HL-60 (cell line): Measurements from ENCODE around the gene GLIS1.

Experiments
- DNase-seq, 2 experiments: peaks; one replicate each; pipeline ENCODE4 v3.0.0-alpha.2; 2010 to 2020; ENCODE audit warnings: low read depth in 1 of 2, low spot score in 1 of 2
- H3K27ac ChIP-seq: fragments of 250-450 bp; sonication (Bioruptor Pico); replicated peaks from 2 replicates; pipeline ENCODE4 v1.5.1; 2020; ENCODE audit warnings: mild to moderate bottlenecking, moderate library complexity
- H3K27me3 ChIP-seq: fragments of 250-450 bp; sonication (Bioruptor Pico); 2 replicates; pipeline ENCODE4 v1.5.1; 2021; ENCODE audit warnings: mild to moderate bottlenecking, moderate library complexity; ENCODE audit not compliant: insufficient read depth, poor library complexity, severe bottlenecking
- H3K4me3 ChIP-seq: replicated peaks from 2 replicates; pipeline ENCODE4 v1.5.1; 2011; ENCODE audit warnings: mild to moderate bottlenecking, control low read depth, low read length; ENCODE audit not compliant: insufficient read depth
- GABPA ChIP-seq: IDR thresholded peaks from 2 replicates; pipeline ENCODE4 v1.6.1; 2012; ENCODE audit warnings: low read depth
- POLR2AphosphoS5 ChIP-seq: IDR thresholded peaks from 2 replicates; pipeline ENCODE4 v1.6.1; 2012; ENCODE audit warnings: low read depth
- SPI1 ChIP-seq: IDR thresholded peaks from 2 replicates; pipeline ENCODE4 v1.6.1; 2012; ENCODE audit warnings: low read depth, mild to moderate bottlenecking, borderline replicate concordance
- TF ChIP-seq, protein P1 (sequence below): IDR thresholded peaks from 2 replicates; pipeline ENCODE4 v1.6.1; 2012; ENCODE audit warnings: low read depth; ENCODE audit not compliant: insufficient replicate concordance
- TF ChIP-seq, protein P2 (sequence below): IDR thresholded peaks from one replicate; pipeline ENCODE4 v1.5.1; 2011; ENCODE audit warnings: low read length, control low read depth, inconsistent platforms; ENCODE audit not compliant: insufficient read depth

GLIS1 gene

DNA sequence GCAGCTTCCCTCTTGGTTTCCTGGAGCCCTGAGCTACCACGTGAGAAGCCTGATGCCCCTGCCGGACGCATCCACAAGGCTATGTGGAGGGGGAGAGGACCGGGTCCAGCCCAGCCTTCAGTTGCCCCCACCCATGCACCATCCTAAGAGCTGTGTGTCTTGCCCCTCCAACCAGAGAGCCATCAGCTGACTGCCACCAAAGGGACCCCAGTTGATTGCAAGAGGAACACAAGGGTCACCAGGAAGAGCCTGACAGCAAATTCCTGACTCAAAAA is 81.5 kb downstream of the GLIS1 start:
- H3K27ac ChIP-seq: no peak overlapping the region
- H3K4me3 ChIP-seq: no peak overlapping the region
- no peak for DNase-seq
- TF ChIP-seq POLR2AphosphoS5 (no peak), SPI1 (no peak), GABPA (no peak)
- TF ChIP-seq, protein P1, sequence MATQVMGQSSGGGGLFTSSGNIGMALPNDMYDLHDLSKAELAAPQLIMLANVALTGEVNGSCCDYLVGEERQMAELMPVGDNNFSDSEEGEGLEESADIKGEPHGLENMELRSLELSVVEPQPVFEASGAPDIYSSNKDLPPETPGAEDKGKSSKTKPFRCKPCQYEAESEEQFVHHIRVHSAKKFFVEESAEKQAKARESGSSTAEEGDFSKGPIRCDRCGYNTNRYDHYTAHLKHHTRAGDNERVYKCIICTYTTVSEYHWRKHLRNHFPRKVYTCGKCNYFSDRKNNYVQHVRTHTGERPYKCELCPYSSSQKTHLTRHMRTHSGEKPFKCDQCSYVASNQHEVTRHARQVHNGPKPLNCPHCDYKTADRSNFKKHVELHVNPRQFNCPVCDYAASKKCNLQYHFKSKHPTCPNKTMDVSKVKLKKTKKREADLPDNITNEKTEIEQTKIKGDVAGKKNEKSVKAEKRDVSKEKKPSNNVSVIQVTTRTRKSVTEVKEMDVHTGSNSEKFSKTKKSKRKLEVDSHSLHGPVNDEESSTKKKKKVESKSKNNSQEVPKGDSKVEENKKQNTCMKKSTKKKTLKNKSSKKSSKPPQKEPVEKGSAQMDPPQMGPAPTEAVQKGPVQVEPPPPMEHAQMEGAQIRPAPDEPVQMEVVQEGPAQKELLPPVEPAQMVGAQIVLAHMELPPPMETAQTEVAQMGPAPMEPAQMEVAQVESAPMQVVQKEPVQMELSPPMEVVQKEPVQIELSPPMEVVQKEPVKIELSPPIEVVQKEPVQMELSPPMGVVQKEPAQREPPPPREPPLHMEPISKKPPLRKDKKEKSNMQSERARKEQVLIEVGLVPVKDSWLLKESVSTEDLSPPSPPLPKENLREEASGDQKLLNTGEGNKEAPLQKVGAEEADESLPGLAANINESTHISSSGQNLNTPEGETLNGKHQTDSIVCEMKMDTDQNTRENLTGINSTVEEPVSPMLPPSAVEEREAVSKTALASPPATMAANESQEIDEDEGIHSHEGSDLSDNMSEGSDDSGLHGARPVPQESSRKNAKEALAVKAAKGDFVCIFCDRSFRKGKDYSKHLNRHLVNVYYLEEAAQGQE: no peak
- TF ChIP-seq, protein P2, sequence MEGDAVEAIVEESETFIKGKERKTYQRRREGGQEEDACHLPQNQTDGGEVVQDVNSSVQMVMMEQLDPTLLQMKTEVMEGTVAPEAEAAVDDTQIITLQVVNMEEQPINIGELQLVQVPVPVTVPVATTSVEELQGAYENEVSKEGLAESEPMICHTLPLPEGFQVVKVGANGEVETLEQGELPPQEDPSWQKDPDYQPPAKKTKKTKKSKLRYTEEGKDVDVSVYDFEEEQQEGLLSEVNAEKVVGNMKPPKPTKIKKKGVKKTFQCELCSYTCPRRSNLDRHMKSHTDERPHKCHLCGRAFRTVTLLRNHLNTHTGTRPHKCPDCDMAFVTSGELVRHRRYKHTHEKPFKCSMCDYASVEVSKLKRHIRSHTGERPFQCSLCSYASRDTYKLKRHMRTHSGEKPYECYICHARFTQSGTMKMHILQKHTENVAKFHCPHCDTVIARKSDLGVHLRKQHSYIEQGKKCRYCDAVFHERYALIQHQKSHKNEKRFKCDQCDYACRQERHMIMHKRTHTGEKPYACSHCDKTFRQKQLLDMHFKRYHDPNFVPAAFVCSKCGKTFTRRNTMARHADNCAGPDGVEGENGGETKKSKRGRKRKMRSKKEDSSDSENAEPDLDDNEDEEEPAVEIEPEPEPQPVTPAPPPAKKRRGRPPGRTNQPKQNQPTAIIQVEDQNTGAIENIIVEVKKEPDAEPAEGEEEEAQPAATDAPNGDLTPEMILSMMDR: no peak
- H3K27me3 ChIP-seq: peaks cover 2% of the 10 kb centered on the region

DNA sequence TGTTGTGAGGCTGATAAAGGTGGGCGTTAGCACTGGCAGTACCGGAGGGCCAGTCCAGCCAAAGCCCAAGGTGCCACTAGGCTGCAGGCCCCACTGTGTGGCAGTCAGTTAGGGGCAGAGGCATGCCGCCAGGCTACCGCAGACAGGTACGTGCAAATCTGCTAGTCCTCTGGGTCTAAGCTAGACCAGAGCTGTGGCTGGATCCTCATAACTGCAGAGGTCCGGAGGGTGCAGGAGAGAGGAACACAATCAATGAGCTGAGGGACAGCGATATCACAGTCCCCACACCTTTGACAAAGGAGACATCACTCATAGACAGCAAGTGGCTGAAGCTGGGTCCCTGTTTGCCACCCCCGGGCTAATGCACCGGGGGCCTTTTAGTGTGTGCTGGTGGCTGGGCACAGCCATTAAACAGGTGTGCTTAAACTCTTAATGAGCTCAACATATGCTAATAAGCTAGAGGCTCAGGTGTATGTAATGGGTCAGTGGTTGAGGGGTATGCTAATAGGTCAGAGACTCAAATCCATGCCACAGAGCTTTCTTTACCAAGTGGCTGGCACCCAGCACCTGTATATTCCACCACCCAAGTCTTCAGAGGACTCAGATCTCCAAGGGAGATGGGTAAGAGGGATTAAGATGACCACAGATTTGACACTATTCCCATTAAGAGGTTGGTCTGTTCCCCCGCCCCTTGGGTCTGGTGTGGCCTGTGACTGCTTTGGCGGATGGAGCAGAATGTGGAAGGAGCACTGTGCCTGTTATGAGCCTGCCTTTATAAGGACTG is 82.0 kb downstream of the GLIS1 start:
- TF ChIP-seq, protein P1: no peak
- H3K4me3 ChIP-seq: no peak overlapping the region
- peaks cover 2% of the 10 kb centered on the region for H3K27me3 ChIP-seq
- no peak overlapping the region for H3K27ac ChIP-seq
- no peak for DNase-seq

DNA sequence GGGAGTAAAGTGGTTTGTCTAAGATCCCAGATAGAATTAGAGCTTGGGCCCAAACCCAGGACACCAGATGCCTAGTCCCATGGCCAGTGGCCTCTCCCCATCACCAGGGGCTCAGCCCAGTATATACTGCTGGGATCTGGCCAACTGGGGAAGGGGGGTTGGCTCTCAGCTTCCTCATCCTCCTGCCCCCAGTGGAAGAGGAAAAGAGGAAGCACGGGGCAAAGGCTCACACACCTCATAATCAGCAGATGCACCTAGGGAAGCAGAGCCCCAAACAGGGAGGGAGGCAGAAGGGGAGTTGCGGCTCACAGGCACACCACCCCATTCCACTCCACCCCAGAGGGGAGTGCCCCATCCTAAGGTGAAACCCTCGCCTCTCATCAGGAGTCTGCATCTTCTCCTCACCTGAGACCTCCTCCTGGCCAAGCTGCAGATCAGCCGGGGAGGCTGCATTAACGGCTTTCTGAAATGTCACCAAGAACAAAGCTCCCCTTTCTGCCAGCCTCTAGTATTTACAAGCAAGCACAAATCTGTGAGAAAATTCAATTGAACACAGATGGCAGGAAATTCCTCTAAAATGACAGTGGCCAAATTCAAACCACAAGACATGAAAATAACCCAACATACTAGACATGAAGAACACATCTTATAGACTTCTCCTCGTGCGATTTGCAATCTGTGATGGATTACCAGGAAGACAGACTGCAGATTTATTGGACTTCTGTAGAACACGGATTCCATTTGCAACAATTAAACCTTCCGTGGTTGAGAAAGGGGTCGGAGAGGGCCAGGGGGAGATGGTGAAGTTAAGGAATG is 82.8 kb downstream of the GLIS1 start:
- TF ChIP-seq, protein P1: no peak
- TF ChIP-seq SPI1: peak; percentile 32; the same call in 1 of the 2 replicates
- peak in 1 of 2 experiments; percentile 12 for DNase-seq
- H3K27me3 ChIP-seq: peaks cover 2% of the 10 kb centered on the region
- no peak overlapping the region for H3K27ac ChIP-seq
- H3K4me3 ChIP-seq: no peak overlapping the region
